Retina (tissue), 1 donor: ENCODE measurements around the gene PSMB8.
"Not testable (repeated sequence)": the region's sequence is repeated elsewhere in the genome, so short reads cannot be mapped to it uniquely, and the experiment has no call there.

Source experiments
- DNase-seq: peaks from one replicate; pipeline ENCODE4 v3.0.0-alpha.2; 2016

PSMB8 gene

GRCh38 chr6:32836873-32837272 lies 7.0 kb downstream of the PSMB8 start:
- DNase-seq, result no peak

GRCh38 chr6:32835167-32835893 lies 8.5 kb downstream of the PSMB8 start:
- no peak for DNase-seq

- no peak for DNase-seq
Measured at GRCh38 chr6:32833664-32834063, 10.2 kb downstream of the PSMB8 start.

GRCh38 chr6:32832535-32832934 lies 11.3 kb downstream of the PSMB8 start:
- no peak for DNase-seq

- no peak for DNase-seq
Measured at GRCh38 chr6:32830936-32831335, 12.9 kb downstream of the PSMB8 start.

- DNase-seq, result no peak
Measured at GRCh38 chr6:32830017-32830416, 13.8 kb downstream of the PSMB8 start.

GRCh38 chr6:32829495-32829894 lies 14.4 kb downstream of the PSMB8 start:
- DNase-seq, result no peak

- no peak for DNase-seq
Measured at GRCh38 chr6:32827025-32827424, 16.8 kb downstream of the PSMB8 start.

- DNase-seq, result no peak
Measured at GRCh38 chr6:32825966-32826365, 17.9 kb downstream of the PSMB8 start.

GRCh38 chr6:32819729-32820128 lies 24.1 kb downstream of the PSMB8 start:
- DNase-seq, result no peak

GRCh38 chr6:32818867-32819266 lies 25.0 kb downstream of the PSMB8 start:
- no peak for DNase-seq

GRCh38 chr6:32816746-32817204 lies 27.1 kb downstream of the PSMB8 start, which contains the start of gene HLA-DOB:
Gene HLA-DOB (minus strand): TSS chr6:32817002. CDS start chr6:32816951, 51 bp downstream.
- DNase-seq, result no peak

- DNase-seq, result no peak
Measured at GRCh38 chr6:32815996-32816395, 27.9 kb downstream of the PSMB8 start.

- DNase-seq, result no peak
Measured at GRCh38 chr6:32815115-32815514, 28.7 kb downstream of the PSMB8 start.

- DNase-seq, result no peak
Measured at GRCh38 chr6:32814145-32814544, 29.7 kb downstream of the PSMB8 start.

- DNase-seq, result no peak
Measured at GRCh38 chr6:32809171-32809570, 34.7 kb downstream of the PSMB8 start.

- no peak for DNase-seq
Measured at GRCh38 chr6:32807020-32807580, 36.7 kb downstream of the PSMB8 start.

- DNase-seq, result not testable (repeated sequence)
Measured at GRCh38 chr6:32805404-32805803, 38.4 kb downstream of the PSMB8 start.

GRCh38 chr6:32803416-32803815 lies 40.4 kb downstream of the PSMB8 start:
- DNase-seq, result no peak

- no peak for DNase-seq
Measured at GRCh38 chr6:32799740-32800139, 44.1 kb downstream of the PSMB8 start.

- DNase-seq, result no peak
Measured at GRCh38 chr6:32799168-32799567, 44.7 kb downstream of the PSMB8 start.

GRCh38 chr6:32796848-32797776 lies 46.7 kb downstream of the PSMB8 start:
- peak; percentile 86 for DNase-seq

GRCh38 chr6:32794510-32794909 lies 49.3 kb downstream of the PSMB8 start:
- no peak for DNase-seq
